K562 (cell line): ENCODE measurements around the gene RBM27. TPM values are rescaled to one million over a fixed set of nuclear protein-coding genes. Genes with fewer than 3 reads are reported as not detected.

Source experiments
- ATF4 ChIP-seq: fragments of 450-650 bp; formaldehyde crosslinking; IDR thresholded peaks from 2 replicates; pipeline ENCODE4 v1.4.0; 2022; ENCODE audit warnings: mild to moderate bottlenecking, moderate library complexity
- DNMT1 ChIP-seq: fragments of 450-650 bp; IDR thresholded peaks from 2 replicates; pipeline ENCODE4 v1.6.1; 2016; ENCODE audit warnings: antibody characterized with exemption, mild to moderate bottlenecking
- EP300 ChIP-seq: IDR thresholded peaks from 2 replicates; pipeline ENCODE4 v1.6.1; 2012; ENCODE audit warnings: low read length, improper control_type of control experiment
- EZH2 ChIP-seq: IDR thresholded peaks from 2 replicates; pipeline ENCODE4 v1.6.1; 2012; ENCODE audit warnings: low read depth, mild to moderate bottlenecking, inconsistent platforms, low read length, borderline replicate concordance
- GABPB1 ChIP-seq: sonication (generic); formaldehyde crosslinking; IDR thresholded peaks from 2 replicates; pipeline ENCODE4 v1.8.0; 2022; ENCODE audit warnings: mild to moderate bottlenecking, missing genetic modification reagents
- HDGF ChIP-seq: fragments of 450-650 bp; IDR thresholded peaks from 2 replicates; pipeline ENCODE4 v1.6.1; 2016
- HSF4 ChIP-seq: fragments of 250-450 bp; sonication (Bioruptor Pico); IDR thresholded peaks from 2 replicates; pipeline ENCODE4 v2.1.2; 2022; ENCODE audit warnings: mild to moderate bottlenecking, moderate library complexity, borderline replicate concordance
- KAT8 ChIP-seq: fragments of 450-650 bp; IDR thresholded peaks from 2 replicates; pipeline ENCODE4 v1.6.1; 2016; ENCODE audit warnings: low read depth, mild to moderate bottlenecking
- KDM1A ChIP-seq, 2 experiments: fragments of 450-650 bp; IDR thresholded peaks; 2 replicates each; pipeline ENCODE4 v1.6.1; 2016; ENCODE audit warnings: mild to moderate bottlenecking in 2 of 2
- KLF16 ChIP-seq: IDR thresholded peaks from 2 replicates; pipeline ENCODE4 v1.6.1; 2016; ENCODE audit warnings: antibody characterized with exemption
- MNT ChIP-seq, 2 experiments: fragments of 450-650 bp; conservative IDR thresholded peaks; 2 replicates each; pipeline ENCODE4 v1.6.1; 2017; ENCODE audit warnings: mild to moderate bottlenecking in 2 of 2, moderate library complexity in 2 of 2
- MTA1 ChIP-seq: fragments of 450-650 bp; IDR thresholded peaks from 2 replicates; pipeline ENCODE4 v1.6.1; 2017; ENCODE audit warnings: borderline replicate concordance
- NBN ChIP-seq: fragments of 450-650 bp; IDR thresholded peaks from 2 replicates; pipeline ENCODE4 v1.6.1; 2016; ENCODE audit warnings: low read depth, mild to moderate bottlenecking
- NCOA2 ChIP-seq, 2 experiments: fragments of 450-650 bp; IDR thresholded peaks; 2 replicates each; pipeline ENCODE4 v1.6.1; 2018; ENCODE audit warnings: mild to moderate bottlenecking in 2 of 2, moderate library complexity in 1 of 2; ENCODE audit not compliant: partially characterized antibody in 2 of 2
- NFYB ChIP-seq: IDR thresholded peaks from 2 replicates; pipeline ENCODE4 v1.6.1; 2011; ENCODE audit warnings: mild to moderate bottlenecking, moderate library complexity; ENCODE audit not compliant: insufficient read length; ENCODE audit errors: extremely low read depth
- NR2C1 ChIP-seq, 2 experiments: fragments of 450-650 bp; IDR thresholded peaks; 2 replicates each; pipeline ENCODE4 v1.6.1; 2017; ENCODE audit warnings: mild to moderate bottlenecking in 2 of 2, antibody characterized with exemption in 1 of 2, inconsistent platforms in 1 of 2, missing compliant biosample characterization in 1 of 2, missing genetic modification characterization in 1 of 2
- NR4A1 ChIP-seq, 2 experiments: fragments of 250-450 bp in 1 of 2; fragments of 450-650 bp in 1 of 2; sonication (Bioruptor Pico) in 1 of 2; IDR thresholded peaks; 2 replicates each; pipeline versions ENCODE4 v1.4.0 to v1.6.1; 2016 to 2020; ENCODE audit warnings: mild to moderate bottlenecking in 2 of 2, missing compliant biosample characterization in 1 of 2, missing genetic modification characterization in 1 of 2, moderate library complexity in 1 of 2
- RBM34 ChIP-seq: fragments of 200-400 bp; formaldehyde crosslinking; IDR thresholded peaks from 2 replicates; pipeline ENCODE4 v1.6.1; 2018; ENCODE audit warnings: low read length, borderline replicate concordance; ENCODE audit not compliant: insufficient read depth
- SMARCB1 ChIP-seq: IDR thresholded peaks from 2 replicates; pipeline ENCODE4 v1.6.1; 2011; ENCODE audit warnings: improper control_type of control experiment, low read depth; ENCODE audit not compliant: insufficient read length
- SNIP1 ChIP-seq: fragments of 450-650 bp; IDR thresholded peaks from 2 replicates; pipeline ENCODE4 v1.7.1; 2017; ENCODE audit warnings: low read depth, mild to moderate bottlenecking
- STAG1 ChIP-seq: sonication (generic); formaldehyde crosslinking; IDR thresholded peaks from 2 replicates; pipeline ENCODE4 v1.5.0; 2020; ENCODE audit warnings: missing genetic modification reagents, borderline replicate concordance
- TARDBP ChIP-seq: fragments of 450-650 bp; IDR thresholded peaks from 2 replicates; pipeline ENCODE4 v1.6.1; 2016
- ZBTB7A ChIP-seq: IDR thresholded peaks from 2 replicates; pipeline ENCODE4 v1.6.1; 2011; ENCODE audit warnings: low read depth, mild to moderate bottlenecking, low read length, moderate library complexity, borderline replicate concordance; ENCODE audit not compliant: control insufficient read depth
- ZNF12 ChIP-seq: sonication (generic); formaldehyde crosslinking; IDR thresholded peaks from 2 replicates; pipeline ENCODE4 v1.4.0; 2020; ENCODE audit warnings: mild to moderate bottlenecking, missing genetic modification reagents
- ZNF444 ChIP-seq: fragments of 250-450 bp; sonication (Bioruptor Pico); IDR thresholded peaks from 2 replicates; pipeline ENCODE4 v1.4.0; 2020; ENCODE audit warnings: mild to moderate bottlenecking, moderate library complexity
- polyA plus RNA-seq, 8 experiments: library from polyadenylated mRNA; depleted of rRNA in 4 of 8; stranded (reverse) in 5 of 8; unstranded in 3 of 8; fragments of >200 nt; fragmentation: Nextera tagmentation in 2 of 8; fragmentation: Illumina TruSeq in 1 of 8; extraction: Ambion mirVana in 2 of 8; extraction: Trizol in 1 of 8; gene quantifications; 2 replicates each; pipeline versions ENCODE4 v1.2.1 to v1.2.3, GENCODE V29; 2011 to 2014; ENCODE audit warnings: inconsistent platforms in 1 of 8, missing spikeins in 1 of 8
- total RNA-seq, 7 experiments: library from RNA; depleted of rRNA in 6 of 7; stranded (reverse); fragments of >200 nt in 6 of 7; fragmentation: Illumina TruSeq in 2 of 7; extraction: Trizol in 2 of 7; gene quantifications; 2 replicates each; pipeline versions ENCODE4 v1.2.1 to v1.2.3, GENCODE V29; 2011 to 2021; ENCODE audit warnings: low replicate concordance in 1 of 7

The RBM27 gene
- total and polyA plus RNA-seq, 9 of the 15 experiments (the other 6 are each of a cell fraction or from before 2014, with no cell fraction given), result 5.3 to 45.4 (median 29.1) TPM

GRCh38 chr5:146203011-146203871 lies at the start of gene RBM27 (continued):
- no peak for TF ChIP-seq HSF4 (CRISPR knock-in tag)
- TF ChIP-seq ZBTB7A, result peak; percentile 83
- no peak for TF ChIP-seq NR4A1 (CRISPR knock-in tag; IDR thresholded peaks at IDR 0.05)
- no peak for TF ChIP-seq NR4A1 (tag; IDR thresholded peaks at IDR 0.05)
- TF ChIP-seq HDGF, result no peak
- no peak for TF ChIP-seq EZH2
- no peak for TF ChIP-seq KAT8
- no peak for TF ChIP-seq KLF16
- TF ChIP-seq DNMT1, result no peak
- TF ChIP-seq KDM1A (IDR thresholded peaks at IDR 0.05), result no peak
- 0 out of 2 replicates have a peak, but pooled peaks have one; percentile 78 for TF ChIP-seq NBN
- TF ChIP-seq STAG1 (CRISPR knock-in tag), result no peak
- TF ChIP-seq TARDBP, result no peak; the same call in 1 of the 2 replicates
- peak; percentile 99 for TF ChIP-seq NFYB
- TF ChIP-seq ATF4 (CRISPR knock-in tag), result no peak
- TF ChIP-seq MNT (conservative IDR thresholded peaks at IDR 0.05), result peak; percentile 89 to 92
- 0 out of 2 replicates have a peak, but pooled peaks have one; percentile 1 for TF ChIP-seq EP300
- TF ChIP-seq ZNF444 (CRISPR knock-in tag), result no peak
- TF ChIP-seq SMARCB1, result no peak
- no peak for TF ChIP-seq NCOA2 (IDR thresholded peaks at IDR 0.05; ENCODE audit: partially characterized antibody in 2 of 2)
- TF ChIP-seq GABPB1, result peak; percentile 49; the same call in 1 of the 2 replicates
- peak; percentile 49; the same call in 1 of the 2 replicates for TF ChIP-seq MTA1
- no peak for TF ChIP-seq SNIP1
- TF ChIP-seq ZNF12 (CRISPR knock-in tag), result no peak
- no peak for TF ChIP-seq RBM34
- TF ChIP-seq NR2C1 (IDR thresholded peaks at IDR 0.05), result peak; percentile 72
- peak; percentile 70 for TF ChIP-seq NR2C1 (tag; IDR thresholded peaks at IDR 0.05)
